ENCODE measurements around the gene SCTR. TPM values are rescaled to one million over a fixed set of nuclear protein-coding genes. Genes with fewer than 3 reads are reported as not detected.

Gene SCTR
- total RNA-seq, 4 donors from 2014 or later = 0.81 TPM; not detected in 3

DNA sequence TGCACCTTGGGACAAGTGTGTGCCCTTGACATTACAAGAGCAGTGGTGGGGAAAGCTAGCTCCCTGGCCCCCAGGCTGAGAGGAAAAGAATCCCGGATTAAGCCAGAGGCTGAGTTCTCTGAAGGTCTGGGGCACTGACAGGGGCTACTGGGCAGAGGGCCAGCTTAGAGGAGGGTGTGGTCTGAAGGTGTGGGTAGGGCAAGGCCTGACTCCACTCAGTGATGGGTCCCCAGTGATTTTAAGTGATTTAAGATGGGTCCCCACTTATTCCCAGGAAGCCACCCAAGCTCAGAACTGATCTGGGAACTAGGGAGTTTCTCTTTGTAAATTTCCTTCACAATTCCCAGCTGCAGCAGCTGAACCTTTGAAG lies 83.8 kb downstream of the SCTR start:
- no peak overlapping the region for H3K27ac ChIP-seq
- no peaks in the 10 kb centered on the region for H3K36me3 ChIP-seq
- TF ChIP-seq EP300 (IDR thresholded peaks at IDR 0.05) = no peak
- TF ChIP-seq, protein P1, sequence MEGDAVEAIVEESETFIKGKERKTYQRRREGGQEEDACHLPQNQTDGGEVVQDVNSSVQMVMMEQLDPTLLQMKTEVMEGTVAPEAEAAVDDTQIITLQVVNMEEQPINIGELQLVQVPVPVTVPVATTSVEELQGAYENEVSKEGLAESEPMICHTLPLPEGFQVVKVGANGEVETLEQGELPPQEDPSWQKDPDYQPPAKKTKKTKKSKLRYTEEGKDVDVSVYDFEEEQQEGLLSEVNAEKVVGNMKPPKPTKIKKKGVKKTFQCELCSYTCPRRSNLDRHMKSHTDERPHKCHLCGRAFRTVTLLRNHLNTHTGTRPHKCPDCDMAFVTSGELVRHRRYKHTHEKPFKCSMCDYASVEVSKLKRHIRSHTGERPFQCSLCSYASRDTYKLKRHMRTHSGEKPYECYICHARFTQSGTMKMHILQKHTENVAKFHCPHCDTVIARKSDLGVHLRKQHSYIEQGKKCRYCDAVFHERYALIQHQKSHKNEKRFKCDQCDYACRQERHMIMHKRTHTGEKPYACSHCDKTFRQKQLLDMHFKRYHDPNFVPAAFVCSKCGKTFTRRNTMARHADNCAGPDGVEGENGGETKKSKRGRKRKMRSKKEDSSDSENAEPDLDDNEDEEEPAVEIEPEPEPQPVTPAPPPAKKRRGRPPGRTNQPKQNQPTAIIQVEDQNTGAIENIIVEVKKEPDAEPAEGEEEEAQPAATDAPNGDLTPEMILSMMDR (IDR thresholded peaks at IDR 0.05) = no peak
- H3K4me3 ChIP-seq = no peak overlapping the region
- no peaks in the 10 kb centered on the region for H3K4me1 ChIP-seq
- no peaks in the 10 kb centered on the region for H3K9me3 ChIP-seq
- H3K27me3 ChIP-seq = no peaks in the 10 kb centered on the region
- ATAC-seq = no peak
- WGBS, 2 donors (ENCODE audit: low coverage in 1 of 2) = 63 to 80% methylated on average over 1 of the region's 1 CpG

DNA sequence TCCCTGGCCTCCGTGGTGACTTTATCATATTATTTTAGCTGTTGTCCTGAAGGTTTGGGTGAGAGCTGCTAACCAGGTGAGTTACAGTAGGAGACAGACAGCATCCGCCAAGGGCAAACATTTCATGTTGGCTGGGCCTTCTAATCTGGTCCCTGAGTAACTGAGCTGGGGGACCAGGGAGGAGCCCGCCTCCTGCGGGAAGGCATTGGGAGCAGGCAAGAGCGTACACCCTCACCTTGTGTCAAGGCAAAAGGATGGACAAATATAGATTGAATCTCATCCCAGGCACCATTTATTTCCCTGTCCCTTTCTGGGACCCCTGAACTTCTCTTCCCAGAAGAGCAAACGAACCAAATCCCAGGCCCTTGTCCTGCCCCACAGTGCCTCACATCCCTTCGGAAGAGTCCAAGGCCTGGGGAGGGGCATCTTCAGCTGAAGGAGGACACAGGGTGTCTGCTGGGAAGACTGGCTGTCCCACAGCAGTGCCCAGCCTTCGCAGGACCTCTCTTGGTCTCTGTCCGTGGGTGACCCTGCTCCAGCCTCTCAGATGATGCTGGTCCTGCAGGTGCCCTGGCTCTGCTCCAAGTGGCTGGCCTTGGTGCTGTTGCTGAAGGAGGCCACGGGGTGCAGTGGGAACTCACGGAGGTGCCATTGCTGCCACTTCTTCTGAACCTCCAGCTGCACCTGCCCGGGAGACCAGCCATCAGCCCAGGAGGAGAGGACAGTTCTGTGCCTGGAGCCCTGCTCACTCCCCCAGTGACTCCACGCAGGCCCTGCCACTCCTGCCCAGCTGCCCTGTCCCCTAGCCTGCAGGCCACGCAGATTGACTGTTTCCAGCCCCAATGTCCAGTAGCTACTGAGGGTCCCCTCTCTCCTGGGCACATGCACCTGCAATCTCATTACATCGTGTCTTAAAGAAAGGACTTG lies 84.4 kb downstream of the SCTR start:
- TF ChIP-seq POLR2AphosphoS5 (IDR thresholded peaks at IDR 0.05) (no peak), POLR2A (IDR thresholded peaks at IDR 0.05) (no peak), EP300 (IDR thresholded peaks at IDR 0.05) (no peak)
- TF ChIP-seq, protein P1 (IDR thresholded peaks at IDR 0.05) = no peak
- no peak overlapping the region for H3K4me3 ChIP-seq
- H3K27ac ChIP-seq = no peak overlapping the region
- ATAC-seq = no peak
- 91% methylated on average over 6 of the region's 15 CpGs; no CpG with 5 or more reads in 1 of the 2 donors for WGBS, 2 donors (ENCODE audit: low coverage in 1 of 2)
- no peaks in the 10 kb centered on the region for H3K36me3 ChIP-seq
- H3K9me3 ChIP-seq = no peaks in the 10 kb centered on the region
- no peaks in the 10 kb centered on the region for H3K4me1 ChIP-seq
- H3K27me3 ChIP-seq = no peaks in the 10 kb centered on the region

DNA sequence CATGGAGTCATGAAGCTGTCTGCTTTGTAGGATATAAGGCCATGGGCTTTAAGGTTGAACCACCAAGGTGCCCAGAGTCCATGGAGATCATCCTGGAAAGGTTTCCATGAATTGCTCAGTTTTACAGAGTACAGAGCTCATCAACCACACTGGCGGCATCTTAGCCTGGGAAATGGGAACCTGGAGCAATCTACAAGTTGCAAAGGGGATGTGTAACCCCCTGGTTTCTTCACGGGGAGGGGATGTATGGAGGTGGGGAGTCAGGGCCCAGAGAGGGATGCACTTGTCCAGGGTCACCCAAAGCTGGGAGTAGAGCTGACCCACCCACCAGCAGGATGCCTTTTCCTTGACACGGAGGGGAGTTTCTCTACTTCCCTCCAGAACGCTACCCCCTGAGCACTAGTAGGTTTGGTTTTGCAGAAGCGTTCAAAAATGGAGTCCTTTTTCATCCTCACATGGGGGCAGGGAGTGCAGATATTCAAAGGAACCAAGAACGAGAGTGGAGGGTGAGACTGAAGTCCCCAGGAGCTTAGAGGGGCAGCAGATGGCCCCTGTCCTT lies 85.5 kb downstream of the SCTR start:
- TF ChIP-seq EP300 (IDR thresholded peaks at IDR 0.05) (no peak), POLR2AphosphoS5 (IDR thresholded peaks at IDR 0.05) (no peak), POLR2A (IDR thresholded peaks at IDR 0.05) (no peak)
- TF ChIP-seq, protein P1 (IDR thresholded peaks at IDR 0.05) = no peak
- H3K27ac ChIP-seq = no peak overlapping the region
- no peak overlapping the region for H3K4me3 ChIP-seq
- WGBS, 2 donors (ENCODE audit: low coverage in 1 of 2) = 92 to 93% methylated on average over 3 of the region's 6 CpGs
- H3K9me3 ChIP-seq = no peaks in the 10 kb centered on the region
- H3K4me1 ChIP-seq = no peaks in the 10 kb centered on the region
- H3K27me3 ChIP-seq = no peaks in the 10 kb centered on the region
- H3K36me3 ChIP-seq = no peaks in the 10 kb centered on the region
- no peak for ATAC-seq

DNA sequence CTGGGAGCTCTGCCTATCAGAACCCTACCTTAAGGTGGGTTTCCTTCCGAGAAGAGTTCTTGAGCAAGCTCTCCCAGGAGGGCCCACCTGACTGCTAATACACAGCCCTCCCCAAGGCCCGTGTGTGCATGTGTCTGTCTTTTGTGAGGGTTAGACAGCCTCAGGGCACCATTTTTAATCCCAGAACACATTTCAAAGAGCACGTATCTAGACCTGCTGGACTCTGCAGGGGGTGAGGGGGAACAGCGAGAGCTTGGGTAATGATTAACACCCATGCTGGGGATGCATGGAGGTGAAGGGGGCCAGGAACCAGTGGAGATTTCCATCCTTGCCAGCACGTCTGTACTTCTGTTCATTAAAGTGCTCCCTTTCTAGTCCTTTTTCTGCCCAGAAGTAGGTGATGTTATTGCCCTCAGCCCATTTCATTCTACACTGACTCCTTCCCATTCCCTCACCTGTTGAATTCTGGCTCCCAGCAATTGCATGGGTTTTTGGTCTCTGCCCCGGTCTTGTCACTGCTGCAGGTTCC lies 86.1 kb downstream of the SCTR start:
- TF ChIP-seq EP300 (IDR thresholded peaks at IDR 0.05) = no peak
- TF ChIP-seq POLR2A (IDR thresholded peaks at IDR 0.05) = no peak
- TF ChIP-seq, protein P1 (IDR thresholded peaks at IDR 0.05) = no peak
- TF ChIP-seq POLR2AphosphoS5 (IDR thresholded peaks at IDR 0.05) = no peak
- no peaks in the 10 kb centered on the region for H3K36me3 ChIP-seq
- peaks cover 0 to 1% (median 0%) of the 10 kb centered on the region in 3 donors for H3K4me1 ChIP-seq
- no peaks in the 10 kb centered on the region for H3K27me3 ChIP-seq
- no peak for ATAC-seq
- 75 to 100% methylated on average over 2 of the region's 6 CpGs for WGBS, 2 donors (ENCODE audit: low coverage in 1 of 2)
- H3K4me3 ChIP-seq = no peak overlapping the region
- H3K9me3 ChIP-seq = no peaks in the 10 kb centered on the region
- no peak overlapping the region for H3K27ac ChIP-seq
